Right atrium auricular region (tissue), 2 donors: ENCODE data around the gene OR51G1. TPM values are rescaled to one million over a fixed set of nuclear protein-coding genes. Genes with fewer than 3 reads are reported as not detected.

Source experiments
- DNase-seq: peaks from one replicate; pipeline ENCODE4 v3.0.0-alpha.2; 2019; ENCODE audit warnings: low spot score
- H3K27ac ChIP-seq, 2 donors: fragments of 200-600 bp; sonication (generic); 1 replicate in 1 of 2; 2 replicates in 1 of 2; pipeline ENCODE4 v1.5.1; 2016 to 2019
- H3K27me3 ChIP-seq, 2 donors: fragments of 200-600 bp; sonication (generic); one replicate each; pipeline versions ENCODE4 v1.5.1 to v1.6.0; 2017 to 2019
- H3K36me3 ChIP-seq: fragments of 200-600 bp; sonication (generic); one replicate; pipeline ENCODE4 v1.5.1; 2016
- H3K4me1 ChIP-seq, 2 donors: fragments of 200-600 bp; sonication (generic); one replicate each; pipeline versions ENCODE4 v1.5.1 to v1.6.0; 2017 to 2019
- H3K4me3 ChIP-seq, 2 donors: fragments of 200-600 bp; sonication (generic); 1 replicate in 1 of 2; 2 replicates in 1 of 2; pipeline ENCODE4 v1.5.1; 2017 to 2019; ENCODE audit warnings: mild to moderate bottlenecking in 1 of 2, moderate library complexity in 1 of 2
- H3K9me3 ChIP-seq, 2 donors: fragments of 200-600 bp; sonication (generic); one replicate each; pipeline ENCODE4 v1.5.1; 2019
- CTCF ChIP-seq, 2 donors: fragments of 200-600 bp; sonication (generic); IDR thresholded peaks; one replicate each; pipeline ENCODE4 v1.5.1; 2019; ENCODE audit warnings: antibody characterized with exemption in 2 of 2
- total RNA-seq, 2 donors: library from RNA; depleted of rRNA; stranded (reverse); fragments of >200 nt; gene quantifications; one replicate each; pipeline ENCODE4 v1.1.0, GENCODE V29; 2016

The OR51G1 gene
- total RNA-seq, 2 donors from 2014 or later, result not detected

GRCh38 chr11:4916581-4916980, 7.6 kb downstream of the OR51G1 start:
- H3K4me1 ChIP-seq, result no peaks in the 10 kb centered on the region
- TF ChIP-seq CTCF (IDR thresholded peaks at IDR 0.05), result no peak
- no peak overlapping the region for H3K4me3 ChIP-seq
- H3K9me3 ChIP-seq, result no peaks in the 10 kb centered on the region
- DNase-seq, result no peak
- no peaks in the 10 kb centered on the region for H3K27me3 ChIP-seq
- no peaks in the 10 kb centered on the region for H3K36me3 ChIP-seq
- no peak overlapping the region for H3K27ac ChIP-seq

GRCh38 chr11:4903484-4903883, 20.7 kb downstream of the OR51G1 start, which contains the start of gene OR51A7:
Gene OR51A7, plus strand, starts transcription at chr11:4903783. Its CDS starts 3,587 bp downstream, at chr11:4907370.
- Histone ChIP-seq H3K27ac (no peak within 1 kb of the TSS), H3K27me3 (no peaks in the 10 kb centered on the region), H3K4me1 (no peaks in the 10 kb centered on the region), H3K9me3 (no peaks in the 10 kb centered on the region), H3K4me3 (no peak within 1 kb of the TSS), H3K36me3 (no peaks in the 10 kb centered on the region)
- no peak for DNase-seq
- no peak for TF ChIP-seq CTCF (IDR thresholded peaks at IDR 0.05)

GRCh38 chr11:4891996-4892640, 32.0 kb downstream of the OR51G1 start:
- no peak for DNase-seq
- H3K4me1 ChIP-seq, result no peaks in the 10 kb centered on the region
- no peaks in the 10 kb centered on the region for H3K27me3 ChIP-seq
- no peaks in the 10 kb centered on the region for H3K9me3 ChIP-seq
- no peak overlapping the region for H3K4me3 ChIP-seq
- TF ChIP-seq CTCF (IDR thresholded peaks at IDR 0.05), result peak in 1 of 2 donors; percentile 39
- no peaks in the 10 kb centered on the region for H3K36me3 ChIP-seq
- no peak overlapping the region for H3K27ac ChIP-seq

GRCh38 chr11:4890279-4890678, 33.9 kb downstream of the OR51G1 start:
- H3K36me3 ChIP-seq, result no peaks in the 10 kb centered on the region
- TF ChIP-seq CTCF (IDR thresholded peaks at IDR 0.05), result no peak
- H3K4me3 ChIP-seq, result no peak overlapping the region
- H3K4me1 ChIP-seq, result no peaks in the 10 kb centered on the region
- H3K9me3 ChIP-seq, result no peaks in the 10 kb centered on the region
- no peak overlapping the region for H3K27ac ChIP-seq
- H3K27me3 ChIP-seq, result no peaks in the 10 kb centered on the region
- DNase-seq, result no peak

GRCh38 chr11:4887591-4887990, 36.5 kb downstream of the OR51G1 start:
- Histone ChIP-seq H3K9me3 (no peaks in the 10 kb centered on the region), H3K27ac (no peak overlapping the region), H3K4me1 (no peaks in the 10 kb centered on the region), H3K4me3 (no peak overlapping the region), H3K36me3 (no peaks in the 10 kb centered on the region), H3K27me3 (no peaks in the 10 kb centered on the region)
- no peak for DNase-seq
- TF ChIP-seq CTCF (IDR thresholded peaks at IDR 0.05), result no peak

GRCh38 chr11:4886186-4886585, 38.0 kb downstream of the OR51G1 start:
- TF ChIP-seq CTCF (IDR thresholded peaks at IDR 0.05), result no peak
- no peak for DNase-seq

More at GRCh38 chr11:4886186-4886585, 38.0 kb downstream of the OR51G1 start:
- Histone ChIP-seq H3K4me3 (no peak overlapping the region), H3K4me1 (no peaks in the 10 kb centered on the region), H3K36me3 (no peaks in the 10 kb centered on the region), H3K27ac (no peak overlapping the region), H3K27me3 (no peaks in the 10 kb centered on the region), H3K9me3 (no peaks in the 10 kb centered on the region)
